ENCODE results near the gene PAPOLG. TPM values are rescaled to one million over a fixed set of nuclear protein-coding genes. Genes with fewer than 3 reads are reported as not detected.

PAPOLG gene
- total and polyA plus RNA-seq, 9 of the 15 experiments (the other 6 are each of a cell fraction or from before 2014, with no cell fraction given) = 3.9 to 16.3 (median 10.0) TPM

DNA sequence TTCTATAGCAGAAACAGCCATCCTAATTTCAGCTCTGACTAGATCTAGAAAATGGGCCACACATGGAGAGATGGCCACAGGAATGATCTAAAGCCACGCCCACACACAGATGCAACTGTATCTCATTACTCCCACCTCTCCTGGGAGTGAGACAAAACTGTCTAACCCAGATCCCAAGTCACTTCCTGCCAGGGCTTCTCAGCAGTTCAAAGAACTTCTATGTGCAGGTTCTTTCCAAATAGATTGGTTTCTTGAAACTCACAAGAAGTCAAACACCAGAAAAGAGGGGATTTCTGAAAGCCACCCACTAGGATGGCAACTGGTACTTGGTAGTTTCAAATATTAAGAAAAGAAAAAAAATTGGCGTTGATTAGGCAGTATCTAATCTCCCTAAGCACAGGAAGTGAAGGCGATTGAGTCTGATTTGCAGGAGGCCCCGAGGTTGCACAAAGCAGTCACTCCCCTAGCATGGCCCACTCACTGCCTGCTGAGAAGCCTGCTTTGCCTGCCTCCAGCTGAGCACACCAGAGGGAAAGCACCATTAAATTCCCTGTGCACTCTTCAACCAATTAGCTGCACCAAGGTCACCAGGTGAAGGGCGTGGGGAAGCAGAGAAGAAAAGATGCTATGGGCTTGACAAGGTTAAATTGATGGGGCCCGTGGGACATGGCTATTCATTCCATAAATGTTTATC, 51.1 kb downstream of the PAPOLG start (continued):
- TF ChIP-seq, protein P1, sequence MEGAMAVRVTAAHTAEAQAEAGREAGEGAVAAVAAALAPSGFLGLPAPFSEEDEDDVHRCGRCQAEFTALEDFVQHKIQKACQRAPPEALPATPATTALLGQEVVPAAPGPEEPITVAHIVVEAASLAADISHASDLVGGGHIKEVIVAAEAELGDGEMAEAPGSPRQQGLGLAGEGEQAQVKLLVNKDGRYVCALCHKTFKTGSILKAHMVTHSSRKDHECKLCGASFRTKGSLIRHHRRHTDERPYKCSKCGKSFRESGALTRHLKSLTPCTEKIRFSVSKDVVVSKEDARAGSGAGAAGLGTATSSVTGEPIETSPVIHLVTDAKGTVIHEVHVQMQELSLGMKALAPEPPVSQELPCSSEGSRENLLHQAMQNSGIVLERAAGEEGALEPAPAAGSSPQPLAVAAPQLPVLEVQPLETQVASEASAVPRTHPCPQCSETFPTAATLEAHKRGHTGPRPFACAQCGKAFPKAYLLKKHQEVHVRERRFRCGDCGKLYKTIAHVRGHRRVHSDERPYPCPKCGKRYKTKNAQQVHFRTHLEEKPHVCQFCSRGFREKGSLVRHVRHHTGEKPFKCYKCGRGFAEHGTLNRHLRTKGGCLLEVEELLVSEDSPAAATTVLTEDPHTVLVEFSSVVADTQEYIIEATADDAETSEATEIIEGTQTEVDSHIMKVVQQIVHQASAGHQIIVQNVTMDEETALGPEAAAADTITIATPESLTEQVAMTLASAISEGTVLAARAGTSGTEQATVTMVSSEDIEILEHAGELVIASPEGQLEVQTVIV (CRISPR knock-in tag; IDR thresholded peaks at IDR 0.05; ENCODE audit: borderline replicate concordance) = no peak
- TF ChIP-seq U2AF1 (optimal IDR thresholded peaks at IDR 0.05; ENCODE audit: low read depth, low read length) (no peak), RBM39 (optimal IDR thresholded peaks at IDR 0.05; ENCODE audit: low read depth, low read length) (no peak), SLC30A9 (CRISPR knock-in tag; IDR thresholded peaks at IDR 0.05) (no peak), ATF1 (CRISPR knock-in tag; IDR thresholded peaks at IDR 0.05) (no peak), ATF1 (tag; IDR thresholded peaks at IDR 0.05) (peak; percentile 46; the same call in 1 of the 2 replicates), TSC22D4 (tag; IDR thresholded peaks at IDR 0.05) (no peak), TCFL5 (CRISPR knock-in tag; conservative IDR thresholded peaks at IDR 0.05) (no peak), POLR3A (IDR thresholded peaks at IDR 0.05; ENCODE audit: borderline replicate concordance, extremely low read depth, insufficient read depth, insufficient read length) (no peak), RCOR1 (IDR thresholded peaks at IDR 0.05; ENCODE audit: borderline replicate concordance in 1 of 2, low read depth in 2 of 2, low read length in 2 of 2) (peak in 1 of 2 experiments; percentile 46; a peak in 2 of 4 replicates), MTA3 (IDR thresholded peaks at IDR 0.05; ENCODE audit: borderline replicate concordance) (no peak), ASH1L (IDR thresholded peaks at IDR 0.05; ENCODE audit: borderline replicate concordance, low read depth, partially characterized antibody) (no peak), SMARCC2 (IDR thresholded peaks at IDR 0.05; ENCODE audit: low read depth) (0 out of 2 replicates have a peak, but pooled peaks have one; percentile 28), HMGXB4 (CRISPR knock-in tag; IDR thresholded peaks at IDR 0.05) (no peak), PHTF2 (CRISPR knock-in tag; IDR thresholded peaks at IDR 0.05) (no peak), MEIS2 (IDR thresholded peaks at IDR 0.05; ENCODE audit: partially characterized antibody) (peak; percentile 6), ZNF695 (CRISPR knock-in tag; IDR thresholded peaks at IDR 0.05) (no peak), GATA2 (CRISPR knock-in tag; IDR thresholded peaks at IDR 0.05) (no peak), TOE1 (IDR thresholded peaks at IDR 0.05; ENCODE audit: borderline replicate concordance) (peak; percentile 66; the same call in 1 of the 2 replicates), TOE1 (CRISPR knock-in tag; IDR thresholded peaks at IDR 0.05; ENCODE audit: borderline replicate concordance, low read depth) (no peak), RAD51 (IDR thresholded peaks at IDR 0.05; ENCODE audit: borderline replicate concordance, low read depth) (no peak)
- TF ChIP-seq, protein P2, sequence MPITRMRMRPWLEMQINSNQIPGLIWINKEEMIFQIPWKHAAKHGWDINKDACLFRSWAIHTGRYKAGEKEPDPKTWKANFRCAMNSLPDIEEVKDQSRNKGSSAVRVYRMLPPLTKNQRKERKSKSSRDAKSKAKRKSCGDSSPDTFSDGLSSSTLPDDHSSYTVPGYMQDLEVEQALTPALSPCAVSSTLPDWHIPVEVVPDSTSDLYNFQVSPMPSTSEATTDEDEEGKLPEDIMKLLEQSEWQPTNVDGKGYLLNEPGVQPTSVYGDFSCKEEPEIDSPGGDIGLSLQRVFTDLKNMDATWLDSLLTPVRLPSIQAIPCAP (CRISPR knock-in tag; IDR thresholded peaks at IDR 0.05; ENCODE audit: borderline replicate concordance) = no peak
- TF ChIP-seq, protein P3, sequence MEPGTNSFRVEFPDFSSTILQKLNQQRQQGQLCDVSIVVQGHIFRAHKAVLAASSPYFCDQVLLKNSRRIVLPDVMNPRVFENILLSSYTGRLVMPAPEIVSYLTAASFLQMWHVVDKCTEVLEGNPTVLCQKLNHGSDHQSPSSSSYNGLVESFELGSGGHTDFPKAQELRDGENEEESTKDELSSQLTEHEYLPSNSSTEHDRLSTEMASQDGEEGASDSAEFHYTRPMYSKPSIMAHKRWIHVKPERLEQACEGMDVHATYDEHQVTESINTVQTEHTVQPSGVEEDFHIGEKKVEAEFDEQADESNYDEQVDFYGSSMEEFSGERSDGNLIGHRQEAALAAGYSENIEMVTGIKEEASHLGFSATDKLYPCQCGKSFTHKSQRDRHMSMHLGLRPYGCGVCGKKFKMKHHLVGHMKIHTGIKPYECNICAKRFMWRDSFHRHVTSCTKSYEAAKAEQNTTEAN (CRISPR knock-in tag; IDR thresholded peaks at IDR 0.05) = no peak
